Stimulated activated CD8-positive, alpha-beta memory T cell treated with anti-CD3 and anti-CD28 coated beads, Interleukin-12 subunit alpha, Interleukin-12 subunit beta, amount 100 ng/mL, for 24 hours (primary cell): ENCODE measurements around the gene MACO1.
"Not testable (repeated sequence)": the region's sequence is repeated elsewhere in the genome, so short reads cannot be mapped to it uniquely, and the experiment has no call there.

Experiments
- DNase-seq: peaks from one replicate; pipeline ENCODE4 v3.0.0-alpha.2; 2020; ENCODE audit errors: extremely low read depth

Gene MACO1

GRCh38 chr1:25430073-25430966 lies at the start of gene MACO1:
MACO1 (plus strand) TSS chr1:25430897; CDS start chr1:25431099, 202 bp downstream.
- peak; percentile 92 for DNase-seq

DNA sequence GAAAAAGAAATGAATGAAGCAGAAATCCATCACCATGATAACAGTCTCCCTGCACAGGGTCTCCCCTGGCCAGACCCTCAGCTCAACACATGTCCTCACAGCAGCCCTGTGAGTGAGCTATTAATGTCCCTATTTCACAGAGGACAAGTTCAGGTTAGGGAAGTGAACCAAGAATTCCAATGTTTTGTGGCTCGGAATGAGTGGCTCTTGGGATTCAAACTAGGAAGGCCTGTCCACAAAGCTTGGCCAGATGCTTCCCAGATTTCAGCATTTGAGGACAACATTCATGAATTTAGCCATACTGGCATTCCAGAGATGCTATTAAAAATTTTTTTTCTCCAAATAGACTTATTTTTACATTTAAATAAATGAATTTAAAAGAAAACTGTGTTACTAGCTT lies 48.2 kb upstream of the MACO1 start:
- DNase-seq, result not testable (repeated sequence)

- not testable (repeated sequence) for DNase-seq
Measured at GRCh38 chr1:25383090-25383489, 47.6 kb upstream of the MACO1 start.

DNA sequence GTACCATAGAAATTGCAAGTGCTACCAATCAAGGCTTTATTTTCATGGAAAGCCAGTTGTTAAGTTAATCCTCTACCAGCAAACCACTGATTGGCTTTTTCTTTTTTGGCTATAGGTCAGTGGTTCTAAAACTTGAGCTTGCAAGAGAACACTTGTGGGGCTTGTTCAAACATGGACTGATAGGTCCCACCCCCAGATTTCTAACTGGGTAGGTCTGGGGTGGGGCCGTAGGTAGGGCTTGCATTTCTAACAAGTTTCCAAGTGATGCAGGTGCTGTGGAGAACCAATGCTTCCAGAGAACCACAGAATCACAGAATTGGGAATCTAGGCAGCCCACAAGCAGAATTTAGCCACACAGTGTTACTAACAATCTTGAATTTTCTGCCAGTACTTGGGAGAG lies 46.8 kb upstream of the MACO1 start:
- not testable (repeated sequence) for DNase-seq

- DNase-seq, result not testable (repeated sequence)
Measured at GRCh38 chr1:25387096-25387495, 43.6 kb upstream of the MACO1 start.

DNA sequence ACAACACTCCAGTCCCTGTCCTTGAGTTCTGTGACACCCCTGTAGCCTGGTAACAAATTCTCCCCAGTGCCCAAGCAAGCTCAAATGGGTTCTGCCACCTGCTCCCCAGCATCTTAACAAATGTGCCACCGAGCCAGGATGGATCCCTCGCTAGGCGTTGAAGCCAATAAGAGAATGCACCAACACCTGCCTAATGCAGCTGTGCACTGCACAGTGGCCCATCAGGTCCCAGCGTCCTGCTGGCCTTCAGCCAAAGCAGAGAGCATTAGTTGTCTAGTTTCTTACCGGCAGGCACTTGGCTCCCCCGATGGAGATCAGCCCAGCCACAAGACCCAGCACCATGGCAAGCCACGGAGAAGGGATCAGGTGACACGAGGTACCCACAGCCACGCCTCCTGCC lies 42.0 kb upstream of the MACO1 start:
- not testable (repeated sequence) for DNase-seq

- DNase-seq, result not testable (repeated sequence)
Measured at GRCh38 chr1:25389721-25390120, 41.0 kb upstream of the MACO1 start.

GRCh38 chr1:25392841-25393240 lies 37.9 kb upstream of the MACO1 start:
- no peak for DNase-seq

DNA sequence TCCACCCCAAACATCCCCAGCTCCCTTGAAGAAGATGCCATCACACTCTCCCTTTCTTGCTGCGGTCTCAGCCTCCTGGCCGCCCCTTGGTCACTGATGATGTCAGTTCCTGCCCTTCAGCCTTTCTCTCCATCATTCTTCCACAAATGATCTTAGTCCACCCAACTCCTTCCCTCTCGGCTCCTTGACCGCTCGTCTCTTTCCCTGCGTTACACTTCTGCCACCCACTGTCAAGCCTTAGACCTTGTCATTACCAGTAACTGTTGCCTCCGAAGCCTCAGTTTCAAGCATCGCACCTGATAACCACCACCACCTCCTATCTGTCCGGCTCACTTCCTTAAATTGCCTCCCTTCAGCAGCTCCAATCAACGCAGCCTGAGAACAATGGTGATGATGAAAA lies 33.1 kb upstream of the MACO1 start:
- DNase-seq, result not testable (repeated sequence)

DNA sequence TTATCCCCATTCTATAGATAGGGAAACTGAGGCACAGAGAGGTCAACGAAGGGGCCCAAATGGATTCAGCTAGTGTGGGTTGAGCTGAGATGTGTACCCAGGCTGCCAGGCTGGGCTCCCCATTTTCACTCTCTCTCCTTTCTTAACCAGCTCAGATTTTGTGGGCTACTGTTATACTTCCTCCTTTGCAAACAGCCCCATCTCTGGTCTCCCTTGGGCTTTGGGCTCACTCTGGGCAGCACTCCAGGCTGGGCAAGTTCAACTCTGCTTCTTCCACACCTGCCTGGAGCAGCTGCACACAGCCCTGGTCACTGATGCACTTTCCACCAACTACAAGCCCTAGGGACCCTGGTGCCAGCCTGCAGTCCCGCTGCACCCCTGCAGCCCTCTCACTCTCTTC lies 32.6 kb upstream of the MACO1 start:
- DNase-seq, result not testable (repeated sequence)

DNA sequence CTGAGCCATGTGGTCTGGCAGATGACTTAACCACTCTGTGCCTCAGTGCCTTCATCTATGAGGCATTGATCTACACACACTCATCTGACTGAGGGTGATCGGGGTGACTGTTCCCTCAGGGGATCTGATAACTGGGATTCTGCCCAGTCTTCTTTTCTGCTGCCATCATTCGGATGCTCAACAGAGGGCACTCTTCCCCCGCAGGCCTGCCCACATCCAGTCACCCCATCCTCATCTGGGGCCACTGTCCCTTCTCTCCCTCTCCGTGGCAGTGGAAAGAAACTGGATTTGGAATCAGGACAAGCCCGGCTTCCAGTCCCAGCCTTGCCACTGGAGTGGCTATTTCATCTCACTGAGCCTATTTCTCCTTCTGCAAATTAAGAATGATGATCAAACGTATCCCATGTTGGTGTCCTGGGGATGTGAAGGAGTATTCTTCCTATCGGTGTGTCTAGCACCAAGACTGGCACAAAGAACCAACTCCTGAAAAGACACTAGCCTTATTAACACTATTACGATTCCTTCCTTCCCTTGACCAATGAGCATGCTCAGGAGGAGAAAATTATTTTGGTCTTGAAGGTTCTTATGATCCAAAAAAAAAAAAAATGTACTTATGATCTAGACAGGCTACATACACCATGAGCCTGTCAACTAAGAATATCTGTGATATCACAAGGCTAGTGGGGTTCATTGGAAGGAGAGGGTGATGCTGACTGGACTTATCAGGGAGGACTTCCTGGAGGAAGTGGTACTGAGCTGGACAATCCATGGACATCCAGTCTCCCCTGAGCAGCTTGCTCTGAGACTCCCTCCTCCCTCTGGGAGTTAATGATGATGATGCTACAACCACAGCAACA lies 27.5 kb upstream of the MACO1 start:
- DNase-seq, result not testable (repeated sequence)

DNA sequence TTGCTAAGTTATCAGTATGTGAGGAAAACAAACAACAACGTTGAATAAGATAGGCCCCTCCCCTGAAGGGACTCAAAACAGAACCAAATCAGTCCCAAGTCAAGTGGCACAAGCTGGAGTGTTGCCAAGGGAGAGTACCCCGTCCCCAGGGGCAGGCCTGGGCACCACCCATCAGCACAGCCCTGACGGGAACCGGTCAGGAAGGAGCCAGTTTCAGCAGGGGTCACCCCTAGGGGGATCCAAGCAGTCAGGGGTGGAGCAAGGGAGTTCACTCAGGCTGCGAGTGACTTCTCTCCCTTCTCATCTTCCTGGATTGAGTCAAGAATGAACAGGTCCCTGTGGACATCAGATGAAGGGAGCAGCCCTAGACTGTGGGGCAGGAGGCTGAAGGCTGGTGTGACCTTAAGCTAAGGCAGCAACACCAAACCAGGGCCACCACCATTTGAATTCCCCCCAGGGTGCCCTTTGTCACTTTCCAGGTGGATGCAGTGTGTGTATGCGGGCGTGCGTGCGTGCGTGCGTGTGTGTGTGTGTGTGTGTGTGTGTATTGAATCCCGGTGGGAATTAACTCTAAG lies 24.9 kb upstream of the MACO1 start:
- not testable (repeated sequence) for DNase-seq

GRCh38 chr1:25409641-25410427 lies 20.9 kb upstream of the MACO1 start:
- DNase-seq, result not testable (repeated sequence)

- not testable (repeated sequence) for DNase-seq
Measured at GRCh38 chr1:25412872-25413623, 17.6 kb upstream of the MACO1 start.

DNA sequence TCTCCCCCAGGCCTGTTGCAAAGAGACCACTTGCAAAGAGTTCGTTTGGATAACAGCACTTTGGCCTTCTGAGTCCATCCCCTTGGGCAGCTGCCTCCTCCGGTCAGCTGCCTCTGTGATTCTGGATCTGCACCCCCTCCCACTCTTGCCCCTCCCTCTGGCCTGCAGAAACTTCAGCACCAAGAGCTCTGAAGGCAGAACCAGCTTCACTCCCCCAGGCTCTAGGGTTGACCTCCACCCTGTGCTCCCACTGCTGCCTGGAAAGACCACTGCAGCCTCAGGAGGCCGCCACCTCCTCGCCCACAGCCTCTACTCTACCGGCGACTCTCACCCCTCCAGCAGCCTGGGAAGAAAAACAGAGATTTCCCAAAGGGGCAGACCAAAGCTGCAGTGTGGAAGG lies 16.5 kb upstream of the MACO1 start:
- not testable (repeated sequence) for DNase-seq

DNA sequence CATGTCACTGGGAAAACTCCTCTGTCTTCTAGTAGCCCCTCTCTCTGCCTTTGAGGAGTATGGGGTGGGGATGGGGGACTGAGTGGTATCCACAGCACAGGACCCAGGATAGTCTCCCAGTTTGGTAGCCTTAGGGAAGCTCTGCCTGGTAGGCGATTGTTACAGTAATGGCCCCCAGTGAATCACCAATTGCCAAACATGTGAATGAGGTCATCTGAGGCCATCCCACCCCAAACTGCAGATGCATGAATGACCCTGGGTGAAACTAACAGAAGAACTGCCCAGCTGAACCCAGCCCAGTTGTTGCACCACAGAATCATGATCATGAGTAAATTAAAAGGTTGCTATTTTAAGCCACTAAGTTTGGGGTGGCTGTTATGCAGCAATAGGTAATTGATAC lies 16.1 kb upstream of the MACO1 start:
- not testable (repeated sequence) for DNase-seq

- not testable (repeated sequence) for DNase-seq
Measured at GRCh38 chr1:25417280-25417679, 13.4 kb upstream of the MACO1 start.

DNA sequence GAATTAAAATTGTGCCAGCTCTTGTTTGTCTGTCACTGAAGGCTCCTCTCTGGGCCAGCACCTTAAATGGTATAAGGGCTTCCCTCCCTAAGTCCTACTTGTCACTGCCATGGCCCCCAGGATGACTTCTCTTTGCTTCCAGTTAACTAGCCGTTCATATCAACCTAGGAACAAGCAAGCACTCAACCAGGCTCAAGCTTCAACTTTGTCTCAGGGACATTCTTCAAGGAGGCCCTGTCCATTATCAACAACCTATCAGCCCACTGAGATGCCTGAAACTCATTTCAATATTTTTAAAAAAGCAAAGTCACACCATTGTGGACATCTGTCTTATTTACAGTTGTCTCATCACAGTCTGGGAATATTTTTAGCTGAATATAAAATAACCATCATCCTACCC lies 11.4 kb upstream of the MACO1 start:
- DNase-seq, result not testable (repeated sequence)

- not testable (repeated sequence) for DNase-seq
Measured at GRCh38 chr1:25420715-25421114, 10.0 kb upstream of the MACO1 start, which contains the start of gene RHCE. RHCE (minus strand) TSS chr1:25420825; CDS start chr1:25420786, 39 bp downstream.

GRCh38 chr1:25423206-25423605 lies 7.5 kb upstream of the MACO1 start:
- not testable (repeated sequence) for DNase-seq
